SK-N-SH treated with all-trans-retinoic acid at 6 μM for 48 hours (cell line): ENCODE data around the gene HSD11B1L.
"Not testable (repeated sequence)": the region's sequence is repeated elsewhere in the genome, so short reads cannot be mapped to it uniquely, and the experiment has no call there.

Source experiments
- ATAC-seq: fragments of 200-7000 bp; cut with Tn5 transposase; 3 replicates; pipeline ENCODE4 v1.9.1; 2020; ENCODE audit warnings: mild to moderate bottlenecking, moderate library complexity
- ARNTL ChIP-seq: fragments of 450-650 bp; formaldehyde crosslinking; IDR thresholded peaks from 2 replicates; pipeline ENCODE4 v1.5.0; 2020; ENCODE audit warnings: low read depth, mild to moderate bottlenecking, moderate library complexity, borderline replicate concordance
- CREB5 ChIP-seq: fragments of 250-450 bp; sonication (Bioruptor Pico); IDR thresholded peaks from 2 replicates; pipeline ENCODE4 v1.5.1; 2020; ENCODE audit warnings: low read depth, mild to moderate bottlenecking, moderate library complexity
- CSDC2 ChIP-seq: fragments of 250-450 bp; sonication (Bioruptor Pico); IDR thresholded peaks from 2 replicates; pipeline ENCODE4 v1.5.0; 2020; ENCODE audit warnings: mild to moderate bottlenecking, moderate library complexity
- ESRRG ChIP-seq: fragments of 250-450 bp; sonication (Bioruptor Pico); IDR thresholded peaks from 2 replicates; pipeline ENCODE4 v1.6.1; 2021; ENCODE audit warnings: mild to moderate bottlenecking
- GLIS3 ChIP-seq: fragments of 250-450 bp; sonication (Bioruptor Pico); IDR thresholded peaks from 2 replicates; pipeline ENCODE4 v1.5.0; 2020; ENCODE audit warnings: mild to moderate bottlenecking, moderate library complexity
- ISL1 ChIP-seq: fragments of 250-450 bp; sonication (Bioruptor Pico); IDR thresholded peaks from 2 replicates; pipeline ENCODE4 v2.1.2; 2022; ENCODE audit warnings: mild to moderate bottlenecking, moderate library complexity
- OSR1 ChIP-seq: fragments of 250-450 bp; sonication (Bioruptor Pico); IDR thresholded peaks from 2 replicates; pipeline ENCODE4 v1.8.0; 2022; ENCODE audit warnings: moderate library complexity, mild to moderate bottlenecking, inconsistent platforms
- PPARA ChIP-seq: fragments of 250-450 bp; sonication (Bioruptor Pico); IDR thresholded peaks from 2 replicates; pipeline ENCODE4 v1.5.0; 2020; ENCODE audit warnings: mild to moderate bottlenecking, borderline replicate concordance
- RARB ChIP-seq: fragments of 250-450 bp; sonication (Bioruptor Pico); IDR thresholded peaks from 2 replicates; pipeline ENCODE4 v1.8.0; 2021; ENCODE audit warnings: mild to moderate bottlenecking, moderate library complexity
- SNAI2 ChIP-seq: fragments of 250-450 bp; sonication (Bioruptor Pico); IDR thresholded peaks from 2 replicates; pipeline ENCODE4 v1.5.0; 2020; ENCODE audit warnings: mild to moderate bottlenecking, moderate library complexity
- TCF4 ChIP-seq: fragments of 250-450 bp; sonication (Bioruptor Pico); IDR thresholded peaks from 2 replicates; pipeline ENCODE4 v1.8.0; 2021; ENCODE audit warnings: mild to moderate bottlenecking, moderate library complexity, borderline replicate concordance
- TSHZ2 ChIP-seq: fragments of 250-450 bp; sonication (Bioruptor Pico); IDR thresholded peaks from 2 replicates; pipeline ENCODE4 v1.5.0; 2020; ENCODE audit warnings: mild to moderate bottlenecking, moderate library complexity
- ZFP3 ChIP-seq: fragments of 250-450 bp; sonication (Bioruptor Pico); IDR thresholded peaks from 2 replicates; pipeline ENCODE4 v1.5.0; 2020; ENCODE audit warnings: mild to moderate bottlenecking, moderate library complexity
- ZNF565 ChIP-seq: fragments of 450-650 bp; formaldehyde crosslinking; conservative IDR thresholded peaks from 2 replicates; pipeline ENCODE4 v1.5.0; 2020; ENCODE audit warnings: low read depth, mild to moderate bottlenecking, moderate library complexity
- ZNF70 ChIP-seq: fragments of 450-650 bp; formaldehyde crosslinking; IDR thresholded peaks from 2 replicates; pipeline ENCODE4 v1.5.0; 2020; ENCODE audit warnings: mild to moderate bottlenecking, moderate library complexity
- ZNF8 ChIP-seq: fragments of 450-650 bp; formaldehyde crosslinking; IDR thresholded peaks from 2 replicates; pipeline ENCODE4 v1.5.0; 2020; ENCODE audit warnings: mild to moderate bottlenecking, moderate library complexity
- TF ChIP-seq, protein P1 (sequence below): fragments of 250-450 bp; sonication (Bioruptor Pico); IDR thresholded peaks from 2 replicates; pipeline ENCODE4 v1.5.1; 2021; ENCODE audit warnings: mild to moderate bottlenecking, moderate library complexity
- TF ChIP-seq, protein P2 (sequence below): fragments of 250-450 bp; sonication (Bioruptor Pico); IDR thresholded peaks from 2 replicates; pipeline ENCODE4 v1.8.0; 2020; ENCODE audit warnings: mild to moderate bottlenecking, moderate library complexity, borderline replicate concordance
- TF ChIP-seq, protein P3 (sequence below): fragments of 250-450 bp; sonication (Bioruptor Pico); IDR thresholded peaks from 2 replicates; pipeline ENCODE4 v1.8.0; 2021; ENCODE audit warnings: low read depth, mild to moderate bottlenecking, moderate library complexity, borderline replicate concordance

HSD11B1L gene

DNA sequence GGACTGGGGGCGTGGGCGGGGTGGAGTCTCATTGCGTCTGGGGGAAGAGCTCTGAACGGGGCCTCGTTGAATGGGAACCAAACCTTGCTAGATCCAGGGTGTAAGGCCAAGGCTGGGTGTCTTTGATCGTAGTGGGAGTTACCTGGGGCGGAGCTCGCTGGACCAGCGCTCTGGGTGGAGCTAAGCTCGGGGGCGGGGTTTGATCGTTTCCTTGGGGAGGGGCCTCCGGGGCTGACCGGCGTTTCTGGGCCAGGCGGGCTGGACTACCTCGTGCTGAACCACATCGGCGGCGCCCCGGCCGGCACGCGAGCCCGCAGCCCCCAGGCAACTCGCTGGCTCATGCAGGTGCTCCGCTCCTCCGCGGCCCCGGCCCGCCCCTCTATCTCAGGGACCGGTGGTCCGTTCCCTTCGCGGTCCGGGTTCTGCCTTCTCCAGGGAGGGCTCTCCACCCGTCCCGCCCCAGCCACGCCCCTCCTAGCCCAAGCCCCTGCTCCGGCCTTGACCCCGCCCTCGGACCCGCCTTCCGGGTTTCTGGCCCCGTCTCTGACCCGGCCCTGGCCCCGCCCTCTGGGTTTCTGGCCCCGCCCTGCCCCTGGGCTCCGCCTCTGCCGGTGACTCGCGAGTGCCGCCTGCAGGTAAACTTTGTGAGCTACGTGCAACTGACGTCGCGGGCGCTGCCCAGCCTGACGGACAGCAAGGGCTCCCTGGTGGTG is 6.0 kb downstream of the HSD11B1L start:
- peak; percentile 77 for ATAC-seq
- no peak for TF ChIP-seq ESRRG (CRISPR knock-in tag)
- no peak for TF ChIP-seq TSHZ2 (CRISPR knock-in tag)
- TF ChIP-seq CREB5 (CRISPR knock-in tag), result no peak
- no peak for TF ChIP-seq ZNF70
- no peak for TF ChIP-seq ZNF8 (CRISPR knock-in tag)
- TF ChIP-seq, protein P1, sequence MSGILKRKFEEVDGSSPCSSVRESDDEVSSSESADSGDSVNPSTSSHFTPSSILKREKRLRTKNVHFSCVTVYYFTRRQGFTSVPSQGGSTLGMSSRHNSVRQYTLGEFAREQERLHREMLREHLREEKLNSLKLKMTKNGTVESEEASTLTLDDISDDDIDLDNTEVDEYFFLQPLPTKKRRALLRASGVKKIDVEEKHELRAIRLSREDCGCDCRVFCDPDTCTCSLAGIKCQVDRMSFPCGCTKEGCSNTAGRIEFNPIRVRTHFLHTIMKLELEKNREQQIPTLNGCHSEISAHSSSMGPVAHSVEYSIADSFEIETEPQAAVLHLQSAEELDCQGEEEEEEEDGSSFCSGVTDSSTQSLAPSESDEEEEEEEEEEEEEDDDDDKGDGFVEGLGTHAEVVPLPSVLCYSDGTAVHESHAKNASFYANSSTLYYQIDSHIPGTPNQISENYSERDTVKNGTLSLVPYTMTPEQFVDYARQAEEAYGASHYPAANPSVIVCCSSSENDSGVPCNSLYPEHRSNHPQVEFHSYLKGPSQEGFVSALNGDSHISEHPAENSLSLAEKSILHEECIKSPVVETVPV (CRISPR knock-in tag), result no peak

DNA sequence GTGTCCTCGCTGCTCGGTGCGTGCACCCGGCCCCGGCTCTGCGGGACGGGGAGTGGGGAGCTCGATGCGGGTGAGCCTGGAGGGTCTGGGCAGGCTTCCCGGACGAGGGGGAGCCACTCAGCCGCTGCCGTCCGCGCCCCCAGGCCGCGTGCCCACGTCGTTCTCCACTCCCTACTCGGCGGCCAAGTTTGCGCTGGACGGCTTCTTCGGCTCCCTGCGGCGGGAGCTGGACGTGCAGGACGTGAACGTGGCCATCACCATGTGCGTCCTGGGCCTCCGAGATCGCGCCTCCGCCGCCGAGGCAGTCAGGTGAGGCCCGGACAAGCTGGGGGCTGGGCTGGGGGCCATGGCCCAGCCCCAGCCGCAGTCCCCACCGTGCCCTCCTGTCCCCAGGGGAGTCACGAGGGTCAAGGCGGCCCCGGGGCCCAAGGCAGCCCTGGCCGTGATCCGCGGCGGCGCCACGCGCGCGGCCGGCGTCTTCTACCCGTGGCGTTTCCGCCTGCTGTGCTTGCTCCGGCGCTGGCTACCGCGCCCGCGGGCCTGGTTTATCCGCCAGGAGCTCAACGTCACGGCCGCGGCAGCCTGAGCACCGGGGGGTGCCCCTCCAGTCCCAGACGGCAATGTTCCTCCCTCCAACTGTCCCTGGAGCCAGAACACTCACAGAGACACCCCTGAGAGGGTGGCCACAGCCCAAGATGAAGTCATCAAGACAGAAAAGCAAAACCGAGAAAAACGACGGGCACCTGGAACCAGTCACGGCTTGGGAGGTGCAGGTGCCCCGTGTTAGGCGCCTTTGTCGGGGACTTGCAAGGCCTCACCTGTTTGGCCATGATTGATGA is 6.8 kb downstream of the HSD11B1L start:
- no peak for ATAC-seq
- no peak for TF ChIP-seq ARNTL (CRISPR knock-in tag)
- TF ChIP-seq ZFP3 (CRISPR knock-in tag), result peak; percentile 39; the same call in 1 of the 2 replicates

DNA sequence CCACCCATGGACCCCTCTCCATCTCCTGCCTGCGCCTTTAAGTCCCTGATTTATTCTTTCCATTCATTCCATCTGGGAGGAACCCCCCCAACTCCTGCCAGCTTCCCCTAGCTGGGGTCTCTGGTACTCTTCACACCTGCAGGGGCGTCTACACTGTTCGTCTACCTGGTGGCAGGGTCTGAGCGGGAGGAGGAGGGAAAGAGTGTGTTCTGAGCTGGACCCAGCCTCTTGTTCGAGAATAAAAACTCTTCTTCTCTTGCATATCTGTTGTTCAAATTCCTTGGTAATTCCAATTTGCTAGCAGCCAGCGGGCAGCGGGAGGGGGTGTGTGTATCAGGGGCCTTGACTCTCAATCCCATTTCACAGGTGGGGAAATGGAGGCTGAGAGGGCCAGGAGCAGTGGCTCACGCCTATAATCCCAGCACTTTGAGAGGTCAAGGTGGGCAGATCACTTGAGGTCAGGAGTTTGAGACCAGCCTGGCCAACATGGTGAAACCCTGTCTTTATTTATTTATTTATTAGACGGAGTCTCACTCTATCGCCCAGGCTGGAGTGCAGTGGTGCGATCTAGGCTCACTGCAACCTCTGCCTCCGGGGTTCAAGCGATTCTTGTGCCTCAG is 7.5 kb downstream of the HSD11B1L start:
- not testable (repeated sequence) for ATAC-seq

DNA sequence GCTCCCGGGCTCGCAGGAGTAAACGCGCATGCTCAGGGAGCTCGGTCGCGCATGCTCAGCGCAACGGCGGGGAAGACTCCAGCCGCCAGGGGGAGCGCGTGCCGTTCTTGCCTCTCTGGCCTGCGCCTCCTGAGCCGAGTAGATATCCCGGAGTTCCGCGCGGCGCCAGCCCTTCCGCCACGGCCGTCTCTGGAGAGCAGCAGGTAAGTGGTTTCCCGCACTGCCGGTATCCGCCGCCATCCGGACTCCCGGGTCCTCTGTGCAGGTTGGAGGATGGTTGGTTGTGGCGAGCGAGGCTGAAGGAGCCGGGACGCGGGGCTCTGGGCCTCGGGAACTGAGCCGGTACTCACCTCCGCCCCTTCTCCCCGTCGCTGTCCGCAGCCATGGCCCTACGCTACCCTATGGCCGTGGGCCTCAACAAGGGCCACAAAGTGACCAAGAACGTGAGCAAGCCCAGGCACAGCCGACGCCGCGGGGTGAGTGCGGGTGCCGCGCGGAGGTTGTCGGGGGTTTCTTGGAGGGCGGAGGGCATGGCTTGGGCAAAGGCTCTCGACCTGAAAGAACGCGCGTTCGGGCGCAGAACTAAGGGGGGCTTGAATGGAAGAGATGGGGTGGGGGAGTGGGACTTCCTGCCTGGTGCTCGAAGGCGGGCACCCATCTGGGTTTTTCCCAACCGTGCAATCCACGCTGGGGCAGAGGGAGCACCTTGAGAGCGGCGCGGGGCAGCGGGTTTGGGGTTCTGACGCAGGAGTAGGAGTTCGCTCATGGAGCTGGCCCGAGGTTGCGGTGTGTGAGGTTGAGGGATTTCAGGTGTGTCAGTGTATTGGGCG is 9.5 kb downstream of the HSD11B1L start, which contains the start of gene RPL36:
Gene RPL36 (plus strand): TSS at position 171 of the 830 bp plus-strand sequence. CDS start 213 bp downstream, at position 384.
- TF ChIP-seq ISL1 (CRISPR knock-in tag) (no peak), PPARA (CRISPR knock-in tag) (no peak), TCF4 (CRISPR knock-in tag) (no peak), CSDC2 (0 out of 2 replicates have a peak, but pooled peaks have one; percentile 7), CREB5 (CRISPR knock-in tag) (no peak), SNAI2 (no peak), ZNF8 (CRISPR knock-in tag) (no peak), GLIS3 (no peak), ESRRG (CRISPR knock-in tag) (no peak), OSR1 (CRISPR knock-in tag) (no peak), RARB (no peak), ZFP3 (CRISPR knock-in tag) (peak; percentile 100), ZNF565 (CRISPR knock-in tag) (peak; percentile 35; the same call in 1 of the 2 replicates), ARNTL (CRISPR knock-in tag) (no peak)
- TF ChIP-seq, protein P2, sequence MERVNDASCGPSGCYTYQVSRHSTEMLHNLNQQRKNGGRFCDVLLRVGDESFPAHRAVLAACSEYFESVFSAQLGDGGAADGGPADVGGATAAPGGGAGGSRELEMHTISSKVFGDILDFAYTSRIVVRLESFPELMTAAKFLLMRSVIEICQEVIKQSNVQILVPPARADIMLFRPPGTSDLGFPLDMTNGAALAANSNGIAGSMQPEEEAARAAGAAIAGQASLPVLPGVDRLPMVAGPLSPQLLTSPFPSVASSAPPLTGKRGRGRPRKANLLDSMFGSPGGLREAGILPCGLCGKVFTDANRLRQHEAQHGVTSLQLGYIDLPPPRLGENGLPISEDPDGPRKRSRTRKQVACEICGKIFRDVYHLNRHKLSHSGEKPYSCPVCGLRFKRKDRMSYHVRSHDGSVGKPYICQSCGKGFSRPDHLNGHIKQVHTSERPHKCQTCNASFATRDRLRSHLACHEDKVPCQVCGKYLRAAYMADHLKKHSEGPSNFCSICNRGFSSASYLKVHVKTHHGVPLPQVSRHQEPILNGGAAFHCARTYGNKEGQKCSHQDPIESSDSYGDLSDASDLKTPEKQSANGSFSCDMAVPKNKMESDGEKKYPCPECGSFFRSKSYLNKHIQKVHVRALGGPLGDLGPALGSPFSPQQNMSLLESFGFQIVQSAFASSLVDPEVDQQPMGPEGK (CRISPR knock-in tag), result no peak
- TF ChIP-seq, protein P3, sequence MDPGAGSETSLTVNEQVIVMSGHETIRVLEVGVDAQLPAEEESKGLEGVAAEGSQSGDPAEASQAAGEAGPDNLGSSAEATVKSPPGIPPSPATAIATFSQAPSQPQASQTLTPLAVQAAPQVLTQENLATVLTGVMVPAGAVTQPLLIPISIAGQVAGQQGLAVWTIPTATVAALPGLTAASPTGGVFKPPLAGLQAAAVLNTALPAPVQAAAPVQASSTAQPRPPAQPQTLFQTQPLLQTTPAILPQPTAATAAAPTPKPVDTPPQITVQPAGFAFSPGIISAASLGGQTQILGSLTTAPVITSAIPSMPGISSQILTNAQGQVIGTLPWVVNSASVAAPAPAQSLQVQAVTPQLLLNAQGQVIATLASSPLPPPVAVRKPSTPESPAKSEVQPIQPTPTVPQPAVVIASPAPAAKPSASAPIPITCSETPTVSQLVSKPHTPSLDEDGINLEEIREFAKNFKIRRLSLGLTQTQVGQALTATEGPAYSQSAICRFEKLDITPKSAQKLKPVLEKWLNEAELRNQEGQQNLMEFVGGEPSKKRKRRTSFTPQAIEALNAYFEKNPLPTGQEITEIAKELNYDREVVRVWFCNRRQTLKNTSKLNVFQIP (CRISPR knock-in tag), result peak; percentile 77; the same call in 1 of the 2 replicates
- TF ChIP-seq, protein P1 (CRISPR knock-in tag), result no peak
- ATAC-seq, result peak; percentile 67
